HepG2 (cell line): ENCODE measurements around the gene RCN1. TPM values are rescaled to one million over a fixed set of nuclear protein-coding genes. Genes with fewer than 3 reads are reported as not detected.

Experiments
- JUN ChIP-seq: sonication (generic); formaldehyde crosslinking; IDR thresholded peaks from 2 replicates; pipeline ENCODE4 v1.4.0; 2020; ENCODE audit warnings: mild to moderate bottlenecking, missing genetic modification reagents
- JUND ChIP-seq: sonication (generic); formaldehyde crosslinking; IDR thresholded peaks from 2 replicates; pipeline ENCODE4 v1.8.0; 2022; ENCODE audit warnings: mild to moderate bottlenecking, missing genetic modification reagents
- MBD4 ChIP-seq: IDR thresholded peaks from 2 replicates; pipeline ENCODE4 v1.6.1; 2012; ENCODE audit warnings: low read length, inconsistent platforms, borderline replicate concordance
- PITX1 ChIP-seq: sonication (generic); formaldehyde crosslinking; IDR thresholded peaks from 2 replicates; pipeline ENCODE4 v1.5.1; 2020; ENCODE audit warnings: mild to moderate bottlenecking, missing genetic modification reagents
- POLR2AphosphoS5 ChIP-seq: IDR thresholded peaks from 2 replicates; pipeline ENCODE4 v1.6.1; 2012; ENCODE audit warnings: low read depth, low read length
- USF2 ChIP-seq, 2 experiments: sonication (generic) in 1 of 2; formaldehyde crosslinking in 1 of 2; IDR thresholded peaks; 2 replicates each; pipeline versions ENCODE4 v1.5.1 to v1.6.1; 2011 to 2020; ENCODE audit warnings: borderline replicate concordance in 1 of 2, low read depth in 1 of 2, low read length in 1 of 2, mild to moderate bottlenecking in 1 of 2, missing genetic modification reagents in 1 of 2, moderate library complexity in 1 of 2
- ZBTB25 ChIP-seq: IDR thresholded peaks from 2 replicates; pipeline ENCODE4 v1.6.1; 2018; ENCODE audit warnings: missing genetic modification reagents
- ZNF570 ChIP-seq: sonication (generic); formaldehyde crosslinking; IDR thresholded peaks from 2 replicates; pipeline ENCODE4 v1.4.0; 2020; ENCODE audit warnings: mild to moderate bottlenecking, missing genetic modification reagents, borderline replicate concordance
- ZNF605 ChIP-seq: sonication (generic); formaldehyde crosslinking; IDR thresholded peaks from 2 replicates; pipeline ENCODE4 v1.8.0; 2022; ENCODE audit warnings: mild to moderate bottlenecking, missing genetic modification reagents
- ZNF644 ChIP-seq: IDR thresholded peaks from 2 replicates; pipeline ENCODE4 v1.6.1; 2016; ENCODE audit warnings: low read depth
- ZNF773 ChIP-seq: sonication (generic); formaldehyde crosslinking; IDR thresholded peaks from 2 replicates; pipeline ENCODE4 v1.4.0; 2020; ENCODE audit warnings: missing genetic modification reagents, borderline replicate concordance
- polyA plus RNA-seq, 8 experiments: library from polyadenylated mRNA; depleted of rRNA in 3 of 8; stranded (reverse) in 7 of 8; unstranded in 1 of 8; fragments of >200 nt; fragmentation: Illumina TruSeq in 4 of 8; extraction: Trizol in 4 of 8; gene quantifications; 2 replicates each; pipeline versions ENCODE4 v1.2.1 to v1.2.3, GENCODE V29; 2011 to 2016; ENCODE audit warnings: low read depth in 4 of 8, missing spikeins in 1 of 8, mixed read lengths in 1 of 8; ENCODE audit not compliant: insufficient read depth in 1 of 8
- total RNA-seq, 5 experiments: library from RNA; depleted of rRNA; stranded (reverse); fragments of >200 nt; fragmentation: Illumina TruSeq; extraction: Trizol; gene quantifications; 2 replicates each; pipeline ENCODE4 v1.2.3, GENCODE V29; 2016; ENCODE audit warnings: low read depth in 1 of 5
- TF ChIP-seq, protein P1 (sequence below): sonication (generic); formaldehyde crosslinking; IDR thresholded peaks from 2 replicates; pipeline ENCODE4 v1.4.0; 2020; ENCODE audit warnings: missing genetic modification reagents, borderline replicate concordance
- TF ChIP-seq, protein P2 (sequence below): sonication (generic); formaldehyde crosslinking; IDR thresholded peaks from 2 replicates; pipeline ENCODE4 v1.4.0; 2020; ENCODE audit warnings: missing genetic modification reagents

RCN1 gene
- total and polyA plus RNA-seq, 2 of the 13 experiments (the other 11 are each of a cell fraction or from before 2014, with no cell fraction given): 22.0 to 28.5 TPM

DNA sequence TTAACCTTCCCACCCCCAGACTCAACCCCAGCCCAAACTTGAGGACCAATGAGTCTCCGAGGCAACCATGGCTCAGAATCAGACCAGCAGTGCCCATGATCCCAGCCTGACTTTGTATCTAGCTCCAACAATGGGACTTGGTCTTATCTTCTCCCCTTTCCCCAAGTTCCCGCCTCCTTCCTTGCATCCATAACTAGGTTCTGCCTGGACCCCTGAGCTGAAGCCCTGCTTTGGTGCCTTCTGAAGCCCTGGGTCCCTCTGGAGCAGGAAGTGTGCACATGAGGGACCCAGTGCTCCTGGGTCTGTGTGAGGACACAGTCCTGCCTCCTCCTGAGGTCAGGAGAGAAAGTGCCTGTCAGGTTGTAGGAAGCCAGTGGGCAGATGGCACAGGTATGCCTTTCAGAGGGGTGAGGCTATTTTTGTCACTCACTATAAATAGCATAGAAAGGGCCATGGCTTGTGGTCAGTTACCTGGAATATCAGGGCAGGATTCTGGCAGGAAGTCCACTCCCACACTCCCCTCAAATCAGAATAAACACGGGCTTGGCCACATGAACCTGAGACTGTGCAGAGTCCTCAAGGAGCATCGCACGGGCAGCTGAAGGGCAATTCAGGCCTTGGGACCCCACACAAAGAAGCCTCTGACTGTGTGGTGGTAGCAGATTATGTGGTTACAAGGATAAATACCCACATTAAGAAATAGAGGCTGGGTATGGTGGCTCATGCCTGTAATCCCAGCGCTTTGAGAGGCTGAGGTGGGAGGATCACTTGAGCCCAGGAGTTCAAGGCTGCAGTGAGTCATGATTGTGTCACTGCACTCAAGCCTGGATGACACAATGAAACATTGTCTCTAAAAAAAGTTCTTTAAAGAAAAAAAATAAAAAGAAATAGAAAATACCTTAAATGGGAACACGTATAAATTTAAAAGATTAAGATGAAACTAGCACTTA lies 27.4 kb downstream of the RCN1 start (continued):
- TF ChIP-seq, protein P1, sequence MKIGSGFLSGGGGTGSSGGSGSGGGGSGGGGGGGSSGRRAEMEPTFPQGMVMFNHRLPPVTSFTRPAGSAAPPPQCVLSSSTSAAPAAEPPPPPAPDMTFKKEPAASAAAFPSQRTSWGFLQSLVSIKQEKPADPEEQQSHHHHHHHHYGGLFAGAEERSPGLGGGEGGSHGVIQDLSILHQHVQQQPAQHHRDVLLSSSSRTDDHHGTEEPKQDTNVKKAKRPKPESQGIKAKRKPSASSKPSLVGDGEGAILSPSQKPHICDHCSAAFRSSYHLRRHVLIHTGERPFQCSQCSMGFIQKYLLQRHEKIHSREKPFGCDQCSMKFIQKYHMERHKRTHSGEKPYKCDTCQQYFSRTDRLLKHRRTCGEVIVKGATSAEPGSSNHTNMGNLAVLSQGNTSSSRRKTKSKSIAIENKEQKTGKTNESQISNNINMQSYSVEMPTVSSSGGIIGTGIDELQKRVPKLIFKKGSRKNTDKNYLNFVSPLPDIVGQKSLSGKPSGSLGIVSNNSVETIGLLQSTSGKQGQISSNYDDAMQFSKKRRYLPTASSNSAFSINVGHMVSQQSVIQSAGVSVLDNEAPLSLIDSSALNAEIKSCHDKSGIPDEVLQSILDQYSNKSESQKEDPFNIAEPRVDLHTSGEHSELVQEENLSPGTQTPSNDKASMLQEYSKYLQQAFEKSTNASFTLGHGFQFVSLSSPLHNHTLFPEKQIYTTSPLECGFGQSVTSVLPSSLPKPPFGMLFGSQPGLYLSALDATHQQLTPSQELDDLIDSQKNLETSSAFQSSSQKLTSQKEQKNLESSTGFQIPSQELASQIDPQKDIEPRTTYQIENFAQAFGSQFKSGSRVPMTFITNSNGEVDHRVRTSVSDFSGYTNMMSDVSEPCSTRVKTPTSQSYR (CRISPR knock-in tag): no peak
- TF ChIP-seq MBD4 (no peak), USF2 (IDR thresholded peaks at IDR 0.05; ENCODE audit: low read depth, low read length) (no peak), USF2 (CRISPR knock-in tag; IDR thresholded peaks at IDR 0.05; ENCODE audit: borderline replicate concordance) (no peak), ZBTB25 (CRISPR knock-in tag) (no peak), JUN (CRISPR knock-in tag) (0 out of 2 replicates have a peak, but pooled peaks have one; percentile 29), POLR2AphosphoS5 (no peak), ZNF570 (CRISPR knock-in tag) (no peak), ZNF644 (CRISPR knock-in tag) (no peak), ZNF773 (CRISPR knock-in tag) (no peak), ZNF605 (CRISPR knock-in tag) (no peak), PITX1 (CRISPR knock-in tag) (no peak), JUND (CRISPR knock-in tag) (peak; percentile 46; the same call in 1 of the 2 replicates)
- TF ChIP-seq, protein P2, sequence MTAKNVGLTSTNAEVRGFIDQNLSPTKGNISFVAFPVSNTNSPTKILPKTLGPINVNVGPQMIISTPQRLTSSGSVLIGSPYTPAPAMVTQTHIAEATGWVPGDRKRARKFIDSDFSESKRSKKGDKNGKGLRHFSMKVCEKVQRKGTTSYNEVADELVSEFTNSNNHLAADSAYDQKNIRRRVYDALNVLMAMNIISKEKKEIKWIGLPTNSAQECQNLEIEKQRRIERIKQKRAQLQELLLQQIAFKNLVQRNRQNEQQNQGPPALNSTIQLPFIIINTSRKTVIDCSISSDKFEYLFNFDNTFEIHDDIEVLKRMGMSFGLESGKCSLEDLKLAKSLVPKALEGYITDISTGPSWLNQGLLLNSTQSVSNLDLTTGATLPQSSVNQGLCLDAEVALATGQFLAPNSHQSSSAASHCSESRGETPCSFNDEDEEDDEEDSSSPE (CRISPR knock-in tag): no peak
